T-helper 1 cell treated with Interleukin-12 subunit alpha and Interleukin-12 subunit beta and Interleukin-4 antibody, amounts not matched to agents 30 ng/mL and 1 ng/mL, for 36 hours (primary cell): ENCODE results near the gene BABAM2. TPM values are rescaled to one million over a fixed set of nuclear protein-coding genes. Genes with fewer than 3 reads are reported as not detected.

Experiments used
- intact Hi-C: fragments of 100-400 bp; cut with micrococcal nuclease; formaldehyde crosslinking; loops from one replicate; pipeline ENCODE4 v1.15.1; 2024
- total RNA-seq: library from RNA; stranded (reverse); gene quantifications from 2 replicates; pipeline ENCODE4 v1.2.3, GENCODE V29; 2022

The BABAM2 gene
- total RNA-seq, 1 donor from 2014 or later: 40.8 TPM

- intact Hi-C loops: no loop called here
Observed at GRCh38 chr2:28335666-28336065, 445.1 kb downstream of the BABAM2 start.

- intact Hi-C loops: no loop called here
Observed at GRCh38 chr2:28336264-28336980, 445.9 kb downstream of the BABAM2 start.

- intact Hi-C loops: no loop called here
Observed at GRCh38 chr2:28336982-28337627, 446.6 kb downstream of the BABAM2 start.

GRCh38 chr2:28338046-28338817 lies 447.7 kb downstream of the BABAM2 start:
- intact Hi-C loops: no loop called here

- intact Hi-C loops: no loop called here
Observed at GRCh38 chr2:28338831-28339321, 448.3 kb downstream of the BABAM2 start.

GRCh38 chr2:28339516-28340175 lies 449.1 kb downstream of the BABAM2 start:
- intact Hi-C loops: no loop called here

- intact Hi-C loops: no loop called here
Observed at GRCh38 chr2:28340312-28341202, 450.0 kb downstream of the BABAM2 start.

- intact Hi-C loops: no loop called here
Observed at GRCh38 chr2:28341208-28341891, 450.8 kb downstream of the BABAM2 start.

- intact Hi-C loops: no loop called here
Observed at GRCh38 chr2:28342081-28342967, 451.8 kb downstream of the BABAM2 start.

- intact Hi-C loops: no loop called here
Observed at GRCh38 chr2:28343184-28343942, 452.8 kb downstream of the BABAM2 start.

- intact Hi-C loops: no loop called here
Observed at GRCh38 chr2:28343971-28344715, 453.6 kb downstream of the BABAM2 start.

- intact Hi-C loops: no loop called here
Observed at GRCh38 chr2:28344756-28345373, 454.3 kb downstream of the BABAM2 start.

- intact Hi-C loops: no loop called here
Observed at GRCh38 chr2:28345619-28346018, 455.1 kb downstream of the BABAM2 start.

GRCh38 chr2:28346587-28346986 lies 456.1 kb downstream of the BABAM2 start:
- intact Hi-C loops: no loop called here

GRCh38 chr2:28347193-28347592 lies 456.7 kb downstream of the BABAM2 start:
- intact Hi-C loops: no loop called here

GRCh38 chr2:28347596-28347995 lies 457.1 kb downstream of the BABAM2 start:
- intact Hi-C loops: no loop called here

- intact Hi-C loops: loop anchor here (1.0 kb wide), 1 partner anchor 11 kb away; no protein-coding TSS in a partner anchor
Observed at GRCh38 chr2:28348149-28348567, 457.6 kb downstream of the BABAM2 start.
